Smooth muscle cell (in vitro differentiated cells): ENCODE measurements around the gene FHOD3. TPM values are rescaled to one million over a fixed set of nuclear protein-coding genes. Genes with fewer than 3 reads are reported as not detected.

Experiments
- DNase-seq: peaks from one replicate; lab custom pipeline; 2025; ENCODE audit not compliant: unreplicated experiment; lab: John Stamatoyannopoulos, UW
- H2AFZ ChIP-seq: fragments of 200-600 bp; sonication (generic); 2 replicates; pipeline ENCODE4 v1.6.0; 2016; ENCODE audit warnings: antibody characterized with exemption, low read depth, mild to moderate bottlenecking
- H3F3A ChIP-seq: fragments of 200-600 bp; sonication (generic); 2 replicates; pipeline ENCODE4 v1.6.0; 2017; ENCODE audit warnings: antibody characterized with exemption, low read depth
- H3K27ac ChIP-seq: fragments of 200-600 bp; sonication (generic); 2 replicates; pipeline ENCODE4 v1.5.1; 2016; ENCODE audit warnings: low read depth, mild to moderate bottlenecking
- H3K27me3 ChIP-seq: fragments of 200-600 bp; sonication (generic); 2 replicates; pipeline ENCODE4 v1.6.1; 2016; ENCODE audit warnings: low read depth, mild to moderate bottlenecking
- H3K36me3 ChIP-seq: fragments of 200-600 bp; sonication (generic); 2 replicates; pipeline ENCODE4 v1.5.1; 2016; ENCODE audit warnings: low read depth
- H3K4me1 ChIP-seq: fragments of 200-600 bp; sonication (generic); 2 replicates; pipeline ENCODE4 v1.5.1; 2016; ENCODE audit warnings: low read depth
- H3K4me2 ChIP-seq: fragments of 200-600 bp; sonication (generic); 2 replicates; pipeline ENCODE4 v1.6.0; 2016; ENCODE audit warnings: mild to moderate bottlenecking
- H3K4me3 ChIP-seq: fragments of 200-600 bp; sonication (generic); 2 replicates; pipeline ENCODE4 v1.5.1; 2016; ENCODE audit warnings: mild to moderate bottlenecking
- H3K79me2 ChIP-seq: fragments of 200-600 bp; sonication (generic); 2 replicates; pipeline ENCODE4 v1.6.0; 2016; ENCODE audit warnings: low read depth, mild to moderate bottlenecking
- H3K9ac ChIP-seq: fragments of 200-600 bp; sonication (generic); 2 replicates; pipeline ENCODE4 v1.6.0; 2016; ENCODE audit warnings: low read depth
- H3K9me3 ChIP-seq: fragments of 200-600 bp; sonication (generic); replicated peaks from 2 replicates; pipeline ENCODE4 v1.5.1; 2016; ENCODE audit warnings: low read depth
- H4K20me1 ChIP-seq: fragments of 200-600 bp; sonication (generic); 2 replicates; pipeline ENCODE4 v1.6.0; 2016; ENCODE audit warnings: low read depth
- CTCF ChIP-seq: fragments of 200-600 bp; sonication (generic); IDR thresholded peaks from 2 replicates; pipeline ENCODE4 v1.5.1; 2017; ENCODE audit warnings: borderline replicate concordance, mild to moderate bottlenecking, antibody characterized with exemption; ENCODE audit not compliant: insufficient read depth, poor library complexity, severe bottlenecking
- WGBS: methylation state at CpG from one replicate; pipeline ENCODE4 v1.1.7; 2016; ENCODE audit warnings: low lambda C conversion rate; 5-methylcytosine and 5-hydroxymethylcytosine counted together
- polyA plus RNA-seq: library from polyadenylated mRNA; unstranded; fragments of >200 nt; fragmentation: Nextera tagmentation; extraction: Ambion mirVana; gene quantifications from 2 replicates; pipeline ENCODE4 v1.2.1, GENCODE V29; 2016
- total RNA-seq: library from RNA; depleted of rRNA; stranded (reverse); fragments of >200 nt; gene quantifications from 2 replicates; pipeline ENCODE4 v1.2.3, GENCODE V29; 2014

The FHOD3 gene
- total and polyA plus RNA-seq, 2 experiments from 2014 or later = 6.3 to 19.4 TPM

- no peak for DNase-seq
- Histone ChIP-seq H3F3A (no peaks in the 10 kb centered on the region), H3K36me3 (peaks cover 4% of the 10 kb centered on the region), H3K9ac (no peak overlapping the region), H3K27ac (no peak overlapping the region), H4K20me1 (no peaks in the 10 kb centered on the region), H3K27me3 (no peaks in the 10 kb centered on the region), H3K4me3 (no peak overlapping the region), H3K4me2 (no peak overlapping the region), H2AFZ (no peak overlapping the region), H3K9me3 (no peaks in the 10 kb centered on the region), H3K4me1 (no peaks in the 10 kb centered on the region), H3K79me2 (no peaks in the 10 kb centered on the region)
- WGBS = 100% methylated on average over 1 of the region's 1 CpG
- no peak for TF ChIP-seq CTCF
Observed at GRCh38 chr18:36360256-36360909, 62.9 kb downstream of the FHOD3 start.

- Histone ChIP-seq H3K4me1 (no peaks in the 10 kb centered on the region), H3K4me3 (no peak overlapping the region), H3K9ac (no peak overlapping the region), H3K4me2 (no peak overlapping the region), H3K27me3 (no peaks in the 10 kb centered on the region), H2AFZ (no peak overlapping the region), H3K79me2 (no peaks in the 10 kb centered on the region), H3K9me3 (no peaks in the 10 kb centered on the region), H3K27ac (no peak overlapping the region), H3K36me3 (peaks cover 4% of the 10 kb centered on the region), H4K20me1 (no peaks in the 10 kb centered on the region), H3F3A (no peaks in the 10 kb centered on the region)
- DNase-seq = no peak
- no peak for TF ChIP-seq CTCF
- WGBS = 81% methylated on average over 2 of the region's 2 CpGs
Observed at GRCh38 chr18:36364911-36365624, 67.6 kb downstream of the FHOD3 start.

- Histone ChIP-seq H3K9ac (no peak overlapping the region), H2AFZ (no peak overlapping the region), H3K27ac (no peak overlapping the region), H3K4me3 (no peak overlapping the region), H3K36me3 (peaks cover 4% of the 10 kb centered on the region), H3F3A (no peaks in the 10 kb centered on the region), H3K4me2 (no peak overlapping the region), H3K27me3 (no peaks in the 10 kb centered on the region), H3K9me3 (no peaks in the 10 kb centered on the region), H3K79me2 (no peaks in the 10 kb centered on the region), H4K20me1 (no peaks in the 10 kb centered on the region), H3K4me1 (no peaks in the 10 kb centered on the region)
- no peak for TF ChIP-seq CTCF
- WGBS = 82% methylated on average over 7 of the region's 7 CpGs
- no peak for DNase-seq
Observed at GRCh38 chr18:36365836-36366775, 68.6 kb downstream of the FHOD3 start.
